Esophagus squamous epithelium (tissue), 4 donors: ENCODE measurements around the gene COPZ1.

ENCODE experiments used
- POLR2A ChIP-seq, 4 donors: fragments of 450-650 bp; IDR thresholded peaks; one replicate each; pipeline ENCODE4 v1.6.1; 2017; ENCODE audit warnings: antibody characterized with exemption in 4 of 4, mild to moderate bottlenecking in 4 of 4, moderate library complexity in 3 of 4
- TF ChIP-seq, protein P1 (sequence below), 6 experiments: fragments of 450-650 bp in 4 of 6; fragments of 200-600 bp in 2 of 6; sonication (generic) in 2 of 6; IDR thresholded peaks; one replicate each; pipeline ENCODE4 v1.5.1; 2016 to 2019; ENCODE audit warnings: antibody characterized with exemption in 6 of 6, mild to moderate bottlenecking in 4 of 6, moderate library complexity in 4 of 6

DNA sequence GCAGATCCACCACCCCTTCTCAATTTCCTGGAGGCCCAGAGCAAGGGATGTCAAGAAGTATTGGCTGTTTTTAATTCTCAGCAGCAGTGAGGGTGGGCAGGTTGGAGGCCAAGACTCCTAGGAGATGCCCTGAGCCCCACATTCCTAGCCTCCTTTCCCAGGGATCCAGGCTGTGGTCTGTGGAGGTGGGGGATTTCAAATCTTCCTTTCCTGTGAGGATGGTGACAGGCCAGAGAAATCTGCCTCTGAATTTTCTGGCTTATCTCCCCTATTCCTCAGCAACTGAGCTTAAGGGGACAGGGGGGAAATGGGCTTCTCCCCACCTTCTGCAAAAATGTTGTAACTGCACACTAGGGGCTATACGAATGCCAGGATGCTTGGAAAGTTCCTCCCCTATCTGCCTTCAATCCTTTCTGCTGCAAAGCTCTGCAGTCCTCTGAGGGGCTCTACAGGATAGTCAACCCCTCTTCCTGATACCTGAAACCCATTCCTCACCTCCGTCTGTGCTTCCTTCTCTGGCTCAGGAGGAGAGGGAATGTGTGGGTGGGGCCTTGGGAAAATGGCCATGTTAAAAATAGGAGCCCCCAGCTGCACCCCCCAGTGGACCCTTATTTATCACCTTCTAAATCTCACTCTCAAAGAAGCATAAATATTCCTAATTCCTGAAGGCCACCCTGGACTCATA lies 32.7 kb downstream of the COPZ1 start:
- TF ChIP-seq, protein P1, sequence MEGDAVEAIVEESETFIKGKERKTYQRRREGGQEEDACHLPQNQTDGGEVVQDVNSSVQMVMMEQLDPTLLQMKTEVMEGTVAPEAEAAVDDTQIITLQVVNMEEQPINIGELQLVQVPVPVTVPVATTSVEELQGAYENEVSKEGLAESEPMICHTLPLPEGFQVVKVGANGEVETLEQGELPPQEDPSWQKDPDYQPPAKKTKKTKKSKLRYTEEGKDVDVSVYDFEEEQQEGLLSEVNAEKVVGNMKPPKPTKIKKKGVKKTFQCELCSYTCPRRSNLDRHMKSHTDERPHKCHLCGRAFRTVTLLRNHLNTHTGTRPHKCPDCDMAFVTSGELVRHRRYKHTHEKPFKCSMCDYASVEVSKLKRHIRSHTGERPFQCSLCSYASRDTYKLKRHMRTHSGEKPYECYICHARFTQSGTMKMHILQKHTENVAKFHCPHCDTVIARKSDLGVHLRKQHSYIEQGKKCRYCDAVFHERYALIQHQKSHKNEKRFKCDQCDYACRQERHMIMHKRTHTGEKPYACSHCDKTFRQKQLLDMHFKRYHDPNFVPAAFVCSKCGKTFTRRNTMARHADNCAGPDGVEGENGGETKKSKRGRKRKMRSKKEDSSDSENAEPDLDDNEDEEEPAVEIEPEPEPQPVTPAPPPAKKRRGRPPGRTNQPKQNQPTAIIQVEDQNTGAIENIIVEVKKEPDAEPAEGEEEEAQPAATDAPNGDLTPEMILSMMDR (IDR thresholded peaks at IDR 0.05): no peak
- TF ChIP-seq POLR2A (IDR thresholded peaks at IDR 0.05): no peak
